ENCODE results near the gene RHBDD1.

GRCh38 chr2:226892729-226893128 is 56.9 kb downstream of the RHBDD1 start:
- TF ChIP-seq POLR2AphosphoS5 (IDR thresholded peaks at IDR 0.05) (no peak), POLR2A (IDR thresholded peaks at IDR 0.05) (no peak)
